Ishikawa (cell line): ENCODE data around the gene SLIT3.

ENCODE experiments used
- CEBPB ChIP-seq: IDR thresholded peaks from 2 replicates; pipeline ENCODE4 v1.6.1; 2012
- CREB1 ChIP-seq: IDR thresholded peaks from 2 replicates; pipeline ENCODE4 v1.6.1; 2012; ENCODE audit warnings: low read depth
- EGR1 ChIP-seq: IDR thresholded peaks from 2 replicates; pipeline ENCODE4 v1.6.1; 2012
- EP300 ChIP-seq: IDR thresholded peaks from 2 replicates; pipeline ENCODE4 v1.6.1; 2012; ENCODE audit warnings: borderline replicate concordance
- FOXM1 ChIP-seq: IDR thresholded peaks from 2 replicates; pipeline ENCODE4 v1.6.1; 2012; ENCODE audit warnings: low read depth, borderline replicate concordance
- NFIC ChIP-seq: IDR thresholded peaks from 2 replicates; pipeline ENCODE4 v1.6.1; 2012
- RAD21 ChIP-seq: IDR thresholded peaks from 2 replicates; pipeline ENCODE4 v1.6.1; 2012; ENCODE audit warnings: low read depth
- TAF1 ChIP-seq: IDR thresholded peaks from 2 replicates; pipeline ENCODE4 v1.6.1; 2012; ENCODE audit warnings: low read depth, mild to moderate bottlenecking
- TCF12 ChIP-seq: IDR thresholded peaks from 2 replicates; pipeline ENCODE4 v1.6.1; 2012; ENCODE audit warnings: low read depth
- TEAD4 ChIP-seq: IDR thresholded peaks from 2 replicates; pipeline ENCODE4 v1.6.1; 2012
- YY1 ChIP-seq: IDR thresholded peaks from 2 replicates; pipeline ENCODE4 v1.6.1; 2012; ENCODE audit warnings: low read depth
- ZBTB7A ChIP-seq: IDR thresholded peaks from 2 replicates; pipeline ENCODE4 v1.6.1; 2012; ENCODE audit warnings: low read depth
- TF ChIP-seq, protein P1 (sequence below): IDR thresholded peaks from 2 replicates; pipeline ENCODE4 v1.6.1; 2012; ENCODE audit warnings: low read depth, mild to moderate bottlenecking
- TF ChIP-seq, protein P2 (sequence below): IDR thresholded peaks from 2 replicates; pipeline ENCODE4 v1.6.1; 2012
- TF ChIP-seq, protein P3 (sequence below): IDR thresholded peaks from 2 replicates; pipeline ENCODE4 v1.6.1; 2012

Gene SLIT3

DNA sequence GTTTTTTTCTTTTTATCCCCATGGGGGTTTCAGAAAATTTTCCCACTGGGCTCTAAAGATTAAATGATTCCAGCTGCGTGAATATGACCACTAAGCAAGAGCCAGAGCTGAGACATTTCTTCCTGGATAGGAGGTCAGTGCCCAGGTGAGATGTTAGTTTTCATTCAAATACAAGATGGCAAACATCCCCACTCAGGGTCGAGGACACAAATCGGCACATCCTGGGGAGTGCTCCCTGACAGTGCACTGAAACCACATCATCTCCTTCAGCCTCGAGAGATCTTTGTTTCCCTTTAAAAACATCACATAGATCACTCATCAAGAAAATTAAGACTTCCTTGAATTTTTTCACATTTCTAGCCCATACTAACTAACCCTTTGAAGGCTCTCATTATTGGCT lies 448.6 kb downstream of the SLIT3 start:
- TF ChIP-seq TCF12 (no peak), CREB1 (no peak), TEAD4 (no peak), FOXM1 (no peak), YY1 (no peak), ZBTB7A (no peak), CEBPB (no peak), RAD21 (no peak), EP300 (no peak), NFIC (no peak), TAF1 (no peak), EGR1 (no peak)
- TF ChIP-seq, protein P1, sequence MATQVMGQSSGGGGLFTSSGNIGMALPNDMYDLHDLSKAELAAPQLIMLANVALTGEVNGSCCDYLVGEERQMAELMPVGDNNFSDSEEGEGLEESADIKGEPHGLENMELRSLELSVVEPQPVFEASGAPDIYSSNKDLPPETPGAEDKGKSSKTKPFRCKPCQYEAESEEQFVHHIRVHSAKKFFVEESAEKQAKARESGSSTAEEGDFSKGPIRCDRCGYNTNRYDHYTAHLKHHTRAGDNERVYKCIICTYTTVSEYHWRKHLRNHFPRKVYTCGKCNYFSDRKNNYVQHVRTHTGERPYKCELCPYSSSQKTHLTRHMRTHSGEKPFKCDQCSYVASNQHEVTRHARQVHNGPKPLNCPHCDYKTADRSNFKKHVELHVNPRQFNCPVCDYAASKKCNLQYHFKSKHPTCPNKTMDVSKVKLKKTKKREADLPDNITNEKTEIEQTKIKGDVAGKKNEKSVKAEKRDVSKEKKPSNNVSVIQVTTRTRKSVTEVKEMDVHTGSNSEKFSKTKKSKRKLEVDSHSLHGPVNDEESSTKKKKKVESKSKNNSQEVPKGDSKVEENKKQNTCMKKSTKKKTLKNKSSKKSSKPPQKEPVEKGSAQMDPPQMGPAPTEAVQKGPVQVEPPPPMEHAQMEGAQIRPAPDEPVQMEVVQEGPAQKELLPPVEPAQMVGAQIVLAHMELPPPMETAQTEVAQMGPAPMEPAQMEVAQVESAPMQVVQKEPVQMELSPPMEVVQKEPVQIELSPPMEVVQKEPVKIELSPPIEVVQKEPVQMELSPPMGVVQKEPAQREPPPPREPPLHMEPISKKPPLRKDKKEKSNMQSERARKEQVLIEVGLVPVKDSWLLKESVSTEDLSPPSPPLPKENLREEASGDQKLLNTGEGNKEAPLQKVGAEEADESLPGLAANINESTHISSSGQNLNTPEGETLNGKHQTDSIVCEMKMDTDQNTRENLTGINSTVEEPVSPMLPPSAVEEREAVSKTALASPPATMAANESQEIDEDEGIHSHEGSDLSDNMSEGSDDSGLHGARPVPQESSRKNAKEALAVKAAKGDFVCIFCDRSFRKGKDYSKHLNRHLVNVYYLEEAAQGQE: no peak
- TF ChIP-seq, protein P2, sequence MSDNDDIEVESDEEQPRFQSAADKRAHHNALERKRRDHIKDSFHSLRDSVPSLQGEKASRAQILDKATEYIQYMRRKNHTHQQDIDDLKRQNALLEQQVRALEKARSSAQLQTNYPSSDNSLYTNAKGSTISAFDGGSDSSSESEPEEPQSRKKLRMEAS: no peak
- TF ChIP-seq, protein P3, sequence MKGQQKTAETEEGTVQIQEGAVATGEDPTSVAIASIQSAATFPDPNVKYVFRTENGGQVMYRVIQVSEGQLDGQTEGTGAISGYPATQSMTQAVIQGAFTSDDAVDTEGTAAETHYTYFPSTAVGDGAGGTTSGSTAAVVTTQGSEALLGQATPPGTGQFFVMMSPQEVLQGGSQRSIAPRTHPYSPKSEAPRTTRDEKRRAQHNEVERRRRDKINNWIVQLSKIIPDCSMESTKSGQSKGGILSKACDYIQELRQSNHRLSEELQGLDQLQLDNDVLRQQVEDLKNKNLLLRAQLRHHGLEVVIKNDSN: no peak

DNA sequence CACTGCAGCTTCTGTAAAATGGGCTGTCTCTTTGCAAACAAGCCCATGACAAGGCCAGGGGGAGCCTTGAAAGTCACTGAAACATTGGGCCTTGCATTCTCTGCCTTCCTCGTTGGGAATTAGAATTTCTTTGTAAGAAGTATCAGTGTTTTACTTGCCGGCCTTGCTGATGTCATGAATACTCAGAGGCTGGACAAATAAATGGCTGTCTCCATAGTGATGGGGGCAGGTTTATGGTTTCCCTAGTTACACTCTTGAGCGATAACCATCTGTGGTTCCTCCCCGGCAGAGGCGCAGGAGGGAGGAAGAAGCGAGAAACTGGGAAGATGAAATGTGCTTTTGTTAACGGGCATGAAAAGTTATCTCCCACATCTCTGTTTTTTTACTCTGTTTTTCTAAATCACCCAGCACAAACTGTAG lies 449.0 kb downstream of the SLIT3 start:
- TF ChIP-seq EGR1 (no peak), EP300 (no peak), FOXM1 (no peak), CEBPB (no peak), NFIC (no peak), YY1 (no peak), CREB1 (no peak), RAD21 (no peak), ZBTB7A (no peak), TEAD4 (no peak)
- TF ChIP-seq, protein P2: no peak
- TF ChIP-seq, protein P1: no peak
- TF ChIP-seq, protein P3: no peak

DNA sequence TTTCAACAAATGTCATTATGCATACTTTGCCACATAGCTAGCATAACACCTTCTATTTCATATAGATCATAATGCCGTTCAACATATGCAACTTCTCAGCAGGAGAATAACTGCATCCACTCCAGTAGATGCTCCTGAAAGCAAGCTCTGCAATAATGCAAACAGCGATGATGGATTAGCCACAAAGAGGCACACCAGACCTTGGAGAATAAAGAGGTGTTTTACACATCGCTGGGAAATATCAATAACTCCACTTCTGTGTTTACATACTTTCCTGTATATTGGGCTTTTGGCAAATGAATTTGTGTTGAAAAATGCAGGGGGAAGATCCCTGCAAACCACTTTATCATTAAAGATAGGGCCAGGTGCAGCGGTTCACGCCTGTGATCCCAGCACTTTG lies 450.3 kb downstream of the SLIT3 start:
- TF ChIP-seq, protein P1: no peak
- TF ChIP-seq, protein P2: no peak
- TF ChIP-seq TEAD4 (no peak), YY1 (no peak), EGR1 (no peak), CEBPB (no peak), CREB1 (no peak), EP300 (no peak), FOXM1 (no peak), RAD21 (no peak), TAF1 (no peak), ZBTB7A (no peak), TCF12 (no peak), NFIC (no peak)
- TF ChIP-seq, protein P3: no peak

DNA sequence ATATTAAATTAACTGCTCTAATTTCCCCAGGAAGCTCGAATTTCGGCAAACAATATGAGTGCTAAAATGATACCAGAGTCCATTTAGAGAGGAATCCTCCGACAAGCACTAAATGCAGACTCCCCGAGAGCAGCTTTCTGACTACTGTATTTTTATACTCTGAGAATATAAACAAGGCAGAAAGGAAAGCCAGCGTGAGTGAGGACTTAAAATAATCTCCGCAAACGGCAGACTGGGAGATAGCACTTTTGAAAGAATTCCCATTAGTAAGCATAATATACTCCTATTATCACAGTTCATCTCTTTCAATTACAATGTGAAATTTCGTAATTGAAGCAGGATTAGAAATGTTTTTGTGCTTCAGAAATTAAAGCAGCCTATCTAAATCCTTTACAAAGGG lies 452.4 kb downstream of the SLIT3 start:
- TF ChIP-seq, protein P2: no peak
- TF ChIP-seq FOXM1 (no peak), TCF12 (no peak), RAD21 (no peak), EP300 (no peak)
